ENCODE results near the gene ATRIP.
"Not testable (repeated sequence)": the region's sequence is repeated elsewhere in the genome, so short reads cannot be mapped to it uniquely, and the experiment has no call there.

DNA sequence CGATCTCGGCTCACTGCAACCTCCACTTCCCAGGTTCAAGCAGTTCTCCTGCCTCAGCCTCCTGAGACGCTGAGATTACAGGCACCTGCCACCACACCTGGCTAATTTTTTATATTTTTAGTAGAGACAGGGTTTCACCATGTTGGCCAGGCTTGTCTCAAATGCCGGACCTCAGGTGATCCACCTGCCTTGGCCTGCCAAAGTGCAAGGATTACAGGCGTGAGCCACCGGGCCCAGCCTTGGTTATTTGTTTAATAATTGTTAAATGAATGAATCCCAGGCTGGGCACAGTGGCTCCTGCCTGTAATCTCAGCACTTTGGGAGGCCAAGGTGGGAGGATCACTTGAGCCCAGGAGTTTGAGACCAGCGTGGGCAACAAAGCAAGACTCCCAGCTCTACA, 15.2 kb downstream of the ATRIP start:
- TF ChIP-seq, protein P1, sequence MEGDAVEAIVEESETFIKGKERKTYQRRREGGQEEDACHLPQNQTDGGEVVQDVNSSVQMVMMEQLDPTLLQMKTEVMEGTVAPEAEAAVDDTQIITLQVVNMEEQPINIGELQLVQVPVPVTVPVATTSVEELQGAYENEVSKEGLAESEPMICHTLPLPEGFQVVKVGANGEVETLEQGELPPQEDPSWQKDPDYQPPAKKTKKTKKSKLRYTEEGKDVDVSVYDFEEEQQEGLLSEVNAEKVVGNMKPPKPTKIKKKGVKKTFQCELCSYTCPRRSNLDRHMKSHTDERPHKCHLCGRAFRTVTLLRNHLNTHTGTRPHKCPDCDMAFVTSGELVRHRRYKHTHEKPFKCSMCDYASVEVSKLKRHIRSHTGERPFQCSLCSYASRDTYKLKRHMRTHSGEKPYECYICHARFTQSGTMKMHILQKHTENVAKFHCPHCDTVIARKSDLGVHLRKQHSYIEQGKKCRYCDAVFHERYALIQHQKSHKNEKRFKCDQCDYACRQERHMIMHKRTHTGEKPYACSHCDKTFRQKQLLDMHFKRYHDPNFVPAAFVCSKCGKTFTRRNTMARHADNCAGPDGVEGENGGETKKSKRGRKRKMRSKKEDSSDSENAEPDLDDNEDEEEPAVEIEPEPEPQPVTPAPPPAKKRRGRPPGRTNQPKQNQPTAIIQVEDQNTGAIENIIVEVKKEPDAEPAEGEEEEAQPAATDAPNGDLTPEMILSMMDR (IDR thresholded peaks at IDR 0.05): not testable (repeated sequence)
- not testable (repeated sequence) for TF ChIP-seq POLR2A, EP300 (IDR thresholded peaks at IDR 0.05)
